HG02938 (cell line): ENCODE results near the gene VPS54.

Experiments used
- ATAC-seq: cut with Tn5 transposase; IDR thresholded peaks from one replicate; pipeline ENCODE4 v1.9.1; 2021; ENCODE audit warnings: mild to moderate bottlenecking, moderate library complexity; ENCODE audit not compliant: unreplicated experiment

Gene VPS54

DNA sequence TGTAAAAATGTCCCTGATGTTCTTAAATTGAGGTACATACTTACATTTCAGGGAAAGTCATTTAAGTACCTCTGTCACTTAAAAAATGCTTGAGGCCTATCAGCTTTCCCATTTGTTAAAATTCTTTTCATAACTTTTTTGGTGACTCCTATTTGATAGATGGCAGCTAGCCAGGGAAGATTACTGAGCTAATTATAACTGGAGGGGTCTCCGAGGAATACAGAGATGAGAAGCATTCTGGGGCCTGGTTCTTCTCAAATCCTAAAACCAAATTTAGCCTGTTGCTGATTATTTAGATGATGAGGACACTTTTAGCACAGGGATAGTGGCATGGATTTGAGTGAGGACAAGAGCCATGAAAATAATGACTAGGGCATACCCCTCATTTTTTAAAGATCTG is 172.7 kb downstream of the VPS54 start:
- no peak for ATAC-seq

DNA sequence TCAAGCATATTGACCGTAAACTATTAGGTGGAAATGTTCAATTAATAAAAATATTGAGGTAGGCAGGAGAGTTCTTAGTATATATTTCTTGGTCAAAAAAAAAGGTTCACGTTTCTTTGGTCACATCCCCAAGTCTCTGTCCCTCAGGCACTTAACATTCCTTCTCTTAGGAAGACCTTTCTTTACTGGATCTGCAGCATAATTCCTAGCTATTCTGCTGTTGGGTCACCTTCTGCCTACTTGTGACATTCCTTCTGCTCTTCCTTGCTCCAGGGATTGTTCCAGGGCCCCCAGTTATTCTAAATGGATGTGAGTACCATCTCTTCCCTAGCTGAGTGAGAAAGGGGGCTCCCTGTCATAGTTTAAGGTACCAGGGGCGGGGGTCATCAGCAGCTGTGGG is 173.4 kb downstream of the VPS54 start:
- no peak for ATAC-seq

GRCh38 chr2:63844616-63845015 is 174.6 kb downstream of the VPS54 start:
- ATAC-seq, result no peak

DNA sequence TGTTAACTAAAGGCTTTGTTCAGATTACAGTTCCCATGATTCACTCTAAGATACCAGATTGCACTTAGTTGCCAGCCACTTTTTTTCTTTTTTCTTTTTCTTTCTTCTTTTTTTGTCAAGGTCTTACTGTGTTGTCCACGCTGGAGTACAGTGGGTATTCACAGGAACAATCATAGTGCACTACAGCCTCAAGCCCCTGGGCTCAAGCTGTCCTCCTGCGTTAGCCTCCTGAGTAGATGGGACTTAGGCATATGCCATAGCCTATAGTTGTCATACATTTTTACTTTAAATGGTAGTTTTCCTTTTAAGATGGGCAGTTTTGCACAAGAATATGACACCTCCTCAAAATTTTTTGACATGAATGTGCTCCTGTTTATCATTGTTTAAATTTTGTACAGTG is 175.4 kb downstream of the VPS54 start:
- ATAC-seq, result no peak

- no peak for ATAC-seq
These were observed 176.1 kb downstream of the VPS54 start for GRCh38 chr2:63843093-63843492.

- ATAC-seq, result no peak
These were observed 176.8 kb downstream of the VPS54 start for GRCh38 chr2:63842149-63843061.
